SH-SY5Y (cell line): ENCODE results near the gene NME4.

ENCODE experiments used
- GATA2 ChIP-seq: IDR thresholded peaks from 2 replicates; pipeline ENCODE4 v1.6.1; 2011; ENCODE audit warnings: mild to moderate bottlenecking, low read depth, low read length
- GATA3 ChIP-seq: IDR thresholded peaks from 2 replicates; pipeline ENCODE4 v1.6.1; 2011; ENCODE audit warnings: low read depth, mild to moderate bottlenecking, low read length, moderate library complexity

Gene NME4

DNA sequence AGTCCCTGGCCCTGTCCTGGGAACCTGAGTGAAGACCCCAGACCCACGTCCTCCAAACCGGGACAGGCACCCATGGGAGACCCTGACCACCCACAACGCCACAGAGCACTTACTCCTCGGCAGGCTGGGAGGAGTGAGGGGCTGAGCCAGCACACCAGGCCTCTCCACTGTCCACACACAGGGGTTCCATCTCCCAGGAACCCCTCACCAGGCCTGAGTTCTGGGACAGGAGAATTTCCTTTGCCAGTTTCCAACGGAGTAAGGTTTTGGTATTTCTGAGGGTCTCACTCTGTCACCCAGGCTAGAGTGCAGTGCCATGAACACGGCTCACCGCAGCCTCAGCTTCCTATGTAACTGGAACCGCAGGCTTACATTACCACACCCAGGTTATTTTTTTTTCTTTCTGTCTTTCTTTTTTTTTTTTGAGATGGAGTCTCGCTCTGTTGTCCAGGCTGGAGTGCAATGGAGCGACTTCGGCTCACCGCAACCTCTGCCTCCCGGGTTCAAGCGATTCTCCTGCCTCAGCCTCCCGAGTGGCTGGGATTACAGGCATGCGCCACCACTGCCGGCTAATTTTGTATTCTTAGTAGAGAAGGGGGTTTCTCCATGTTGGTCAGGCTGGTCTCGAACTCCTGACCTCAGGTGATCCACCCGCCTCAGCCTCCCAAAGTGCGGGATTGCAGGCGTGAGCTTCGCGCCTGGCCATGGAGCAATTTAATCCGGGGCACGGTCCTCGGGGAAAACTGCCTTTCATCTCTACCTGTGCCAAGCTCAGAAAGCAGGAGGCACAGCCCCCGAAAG, 16.8 kb upstream of the NME4 start:
- no peak for TF ChIP-seq GATA3
- TF ChIP-seq GATA2 = no peak

DNA sequence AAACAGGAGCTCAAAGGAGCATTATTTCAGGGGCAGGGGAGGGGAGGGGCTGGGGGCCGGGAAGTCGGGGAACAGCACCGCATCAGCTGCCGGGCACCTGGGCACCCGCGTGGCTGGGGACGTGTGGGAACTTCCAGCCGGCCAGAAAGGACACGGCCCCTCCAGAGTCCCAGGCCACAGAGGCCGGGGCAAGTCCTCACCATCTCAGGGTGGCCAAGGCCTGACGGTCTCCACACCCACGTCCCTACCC, 16.3 kb upstream of the NME4 start:
- TF ChIP-seq GATA3 = no peak
- TF ChIP-seq GATA2 = no peak

DNA sequence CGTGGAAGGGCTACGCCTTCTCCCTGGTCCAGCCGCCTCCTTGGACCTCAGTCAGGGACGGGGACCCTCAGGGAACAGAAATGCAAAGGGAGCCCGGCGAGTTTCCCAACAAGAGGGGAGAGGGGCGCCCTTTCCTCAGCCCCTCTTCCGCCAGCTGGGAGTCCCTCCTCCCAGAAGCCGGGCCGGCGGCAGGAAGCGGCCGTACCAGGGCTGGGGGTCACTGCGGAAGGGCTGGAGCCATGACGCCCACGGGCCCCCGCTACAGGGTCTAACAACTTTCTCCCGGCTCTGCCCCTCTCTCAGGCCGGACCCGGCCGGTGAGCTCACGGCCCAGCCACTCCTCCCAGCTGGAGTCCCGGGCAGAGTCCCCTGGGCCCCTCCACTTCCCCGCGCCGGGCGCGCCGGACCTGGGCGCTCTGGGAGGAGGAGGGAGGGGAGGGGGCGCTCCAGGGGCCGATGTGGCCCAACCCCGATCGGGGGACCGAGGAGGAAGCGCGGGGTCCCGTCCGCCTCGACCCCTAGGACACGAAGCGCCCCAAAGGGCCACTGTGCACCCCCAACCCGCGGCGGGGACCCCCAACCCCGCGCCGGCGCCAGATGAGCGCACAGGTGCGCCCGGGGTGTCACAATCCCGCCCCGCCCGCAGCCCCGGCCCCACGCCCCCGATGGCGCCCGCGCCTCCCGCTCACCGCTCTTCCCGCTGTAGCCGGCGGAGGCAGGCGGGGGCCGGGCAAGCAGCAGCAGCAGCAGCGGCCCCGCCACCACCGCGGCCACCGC, 15.8 kb upstream of the NME4 start:
- TF ChIP-seq GATA2 = no peak
- no peak for TF ChIP-seq GATA3

DNA sequence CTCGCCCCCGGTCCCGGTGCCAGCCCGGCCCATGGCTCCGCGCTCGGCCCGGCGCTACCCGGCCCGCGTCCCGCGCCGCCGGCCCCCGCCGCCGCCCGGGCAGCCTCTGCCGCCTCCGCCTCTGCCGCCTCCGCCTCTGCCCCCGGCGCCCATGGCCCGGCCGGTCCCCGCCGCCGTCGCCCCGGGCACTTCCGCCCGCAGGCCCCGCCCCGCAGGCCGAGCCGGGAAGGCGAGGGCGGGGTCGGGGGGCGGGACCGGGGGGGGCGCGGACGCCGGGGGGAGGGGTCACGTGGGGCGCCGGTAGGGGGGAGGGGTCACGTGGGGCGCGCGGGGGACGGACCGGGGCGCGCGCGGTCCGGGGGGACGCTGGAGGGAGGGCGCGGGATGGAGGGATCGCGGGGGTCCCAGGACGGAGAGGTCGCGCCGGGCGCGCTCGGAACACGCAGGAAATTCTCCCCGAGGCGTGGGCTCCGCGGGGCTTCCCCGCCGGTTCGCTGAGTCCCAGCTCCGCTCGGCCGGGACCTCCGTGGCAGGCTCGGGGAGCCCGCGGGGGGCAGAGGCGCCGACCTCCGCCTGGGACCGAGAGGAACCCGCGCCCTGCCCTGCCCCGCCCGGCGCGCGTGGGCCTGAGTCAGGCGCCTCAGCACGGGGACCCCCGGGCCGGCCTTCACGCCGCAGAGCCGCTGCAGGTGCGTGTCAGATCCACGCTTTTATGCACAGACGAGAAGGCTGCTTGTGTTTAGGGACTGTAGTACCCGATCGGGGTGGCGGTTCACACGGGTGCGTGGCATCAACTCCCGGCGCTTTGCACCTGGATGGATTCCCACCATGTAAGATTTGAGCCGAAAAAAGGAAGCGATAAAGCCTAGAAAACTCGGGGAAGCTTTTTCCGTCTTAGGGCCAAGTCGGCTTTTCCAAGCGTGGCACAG, 14.9 kb upstream of the NME4 start, which contains the start of gene PGAP6:
PGAP6 (minus strand) TSS at position 190 of the 929 bp plus-strand sequence; CDS start at position 33, 157 bp downstream.
- TF ChIP-seq GATA2 (no peak), GATA3 (no peak)

- no peak for TF ChIP-seq GATA2
- TF ChIP-seq GATA3 = no peak
Measured at GRCh38 chr16:383326-384051, 13.5 kb upstream of the NME4 start.

DNA sequence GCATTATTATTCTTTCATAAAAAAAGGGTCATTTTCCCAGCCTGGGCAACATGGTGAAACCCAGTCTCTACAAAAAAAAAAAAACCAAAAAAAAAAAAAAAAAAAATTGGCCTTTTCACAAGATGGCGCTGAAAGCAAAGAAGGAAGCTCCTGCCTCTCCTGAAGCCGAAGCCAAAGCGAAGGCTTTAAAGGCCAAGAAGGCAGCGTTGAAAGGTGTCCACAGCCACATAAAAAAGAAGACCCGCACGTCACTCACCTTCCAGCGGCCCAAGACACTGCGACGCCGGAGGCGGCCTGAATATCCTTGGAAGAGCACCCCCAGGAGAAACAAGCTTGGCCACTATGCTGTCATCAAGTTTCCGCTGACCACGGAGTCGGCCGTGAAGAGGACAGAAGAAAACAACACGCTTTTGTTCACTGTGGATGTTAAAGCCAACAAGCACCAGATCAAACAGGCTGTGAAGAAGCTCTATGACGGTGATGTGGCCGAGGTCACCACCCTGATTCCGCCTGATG, 10.3 kb upstream of the NME4 start:
- TF ChIP-seq GATA2 (no peak), GATA3 (no peak)

DNA sequence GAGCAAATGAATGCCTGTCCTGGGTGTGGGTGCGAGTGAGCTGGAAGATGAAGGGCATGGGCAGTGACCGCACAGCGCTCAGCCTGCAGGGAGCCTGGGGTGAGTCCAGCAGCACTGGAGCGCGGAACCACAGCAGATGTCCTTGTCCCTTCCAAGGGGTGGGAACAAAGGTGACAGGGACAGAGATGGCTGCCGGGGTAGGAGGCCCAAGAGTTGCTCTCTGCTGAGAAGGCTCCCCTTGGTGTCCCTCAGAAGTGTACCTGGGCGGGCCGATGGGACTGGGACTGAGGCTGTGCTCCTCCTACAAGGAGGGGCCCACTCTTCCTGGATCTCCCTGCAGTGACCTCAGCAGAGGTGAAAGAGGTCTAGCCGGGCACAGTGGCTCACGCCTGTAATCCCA, 7.6 kb upstream of the NME4 start:
- TF ChIP-seq GATA3 (no peak), GATA2 (no peak)

GRCh38 chr16:391885-392335, 5.1 kb upstream of the NME4 start:
- TF ChIP-seq GATA2 = no peak
- no peak for TF ChIP-seq GATA3

DNA sequence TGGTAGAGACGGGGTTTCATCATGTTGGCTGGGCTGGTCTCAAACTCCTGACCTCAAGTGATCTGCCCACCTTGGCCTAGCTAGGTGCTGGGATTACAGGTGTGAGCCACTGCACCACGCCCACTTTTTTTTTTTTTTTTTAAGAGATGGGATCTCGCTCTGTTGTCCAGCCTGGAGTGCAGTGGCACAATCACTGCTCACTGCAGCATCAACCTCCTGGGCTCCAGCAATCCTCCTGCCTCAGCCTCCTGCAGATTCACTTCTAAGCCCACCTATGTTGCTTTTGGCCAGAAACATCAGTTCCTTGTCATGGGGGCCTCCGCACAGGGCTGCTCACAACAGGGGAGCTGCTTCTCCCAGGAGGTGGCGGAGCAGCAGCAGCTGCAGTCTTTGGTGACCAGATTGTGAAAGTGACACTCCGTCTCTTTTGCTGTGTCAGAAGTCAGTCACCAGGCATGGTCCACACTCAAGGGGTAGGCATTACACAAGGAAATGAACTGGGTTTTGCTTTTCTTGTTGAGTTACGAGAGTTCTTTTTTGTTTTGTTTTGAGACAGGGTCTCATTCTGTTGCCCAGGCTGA, 4.5 kb upstream of the NME4 start:
- TF ChIP-seq GATA3 (no peak), GATA2 (no peak)

- TF ChIP-seq GATA2 = no peak
- no peak for TF ChIP-seq GATA3
Measured at GRCh38 chr16:396199-396598, 800 bp upstream of the NME4 start.

DNA sequence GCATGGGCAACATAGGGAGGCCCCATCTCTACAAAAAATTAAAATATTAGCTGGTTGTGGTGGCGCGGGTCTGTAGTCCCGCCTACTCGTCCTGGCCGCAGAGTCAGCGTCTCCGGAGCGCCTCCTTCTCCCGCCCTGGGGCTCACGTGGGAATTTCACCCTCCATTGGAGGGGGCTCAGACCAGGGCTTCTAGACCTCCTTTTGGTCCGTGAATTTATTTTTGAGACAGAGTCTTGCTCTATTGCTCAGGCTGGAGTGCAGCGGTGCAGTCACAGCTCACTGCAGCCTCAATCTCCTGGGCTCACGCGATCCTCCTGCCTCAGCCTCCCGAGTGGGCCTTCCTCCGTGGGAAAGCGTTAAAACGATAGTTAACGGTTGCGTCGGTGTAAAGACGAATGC, 394 bp upstream of the NME4 start:
- TF ChIP-seq GATA3 = no peak
- TF ChIP-seq GATA2 = no peak

GRCh38 chr16:397736-398332, 835 bp downstream of the NME4 start:
- TF ChIP-seq GATA3 (no peak), GATA2 (no peak)

DNA sequence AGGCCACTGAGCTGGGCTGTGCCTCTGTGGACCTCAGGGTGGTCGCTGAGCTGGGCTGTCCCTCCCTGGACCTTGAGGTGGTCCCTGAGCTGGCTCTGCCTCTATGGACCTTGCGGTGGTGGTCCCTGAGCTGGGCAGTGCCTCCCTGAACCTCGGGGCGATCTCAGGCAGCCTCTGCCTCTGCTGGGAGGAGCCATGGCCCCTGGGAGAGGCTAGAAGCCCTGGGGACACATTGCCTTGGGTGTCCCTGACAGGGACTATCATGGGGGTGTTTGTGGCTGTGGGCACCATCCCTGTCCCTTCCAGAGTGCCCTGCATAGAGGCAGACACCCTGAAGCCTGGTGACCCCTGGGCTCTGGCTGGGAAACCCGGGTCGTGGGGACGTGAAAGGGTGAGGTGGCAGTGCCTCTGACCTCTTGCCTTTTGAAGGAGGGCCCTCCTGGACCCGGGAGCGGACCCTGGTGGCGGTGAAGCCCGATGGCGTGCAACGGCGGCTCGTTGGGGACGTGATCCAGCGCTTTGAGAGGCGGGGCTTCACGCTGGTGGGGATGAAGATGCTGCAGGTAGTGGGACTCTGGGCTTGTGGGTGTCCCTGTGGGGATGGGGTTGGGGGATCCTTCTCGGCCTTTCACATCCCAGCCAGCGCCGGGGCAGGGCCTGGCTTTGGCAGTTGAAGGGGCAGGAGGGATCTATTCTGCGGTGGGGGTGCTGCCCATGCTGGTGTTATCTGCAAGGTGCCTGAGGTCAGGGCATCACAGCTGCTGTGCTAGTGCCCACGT, 1.8 kb downstream of the NME4 start:
- no peak for TF ChIP-seq GATA3
- TF ChIP-seq GATA2 = no peak
